B cell (primary cell): Measurements from ENCODE around the gene KIRREL1. TPM values are rescaled to one million over a fixed set of nuclear protein-coding genes. Genes with fewer than 3 reads are reported as not detected.

Experiments
- ATAC-seq: fragments of 200-7000 bp; cut with Tn5 transposase; one replicate; pipeline ENCODE4 v1.10.0; 2021; ENCODE audit warnings: low read depth, mild to moderate bottlenecking, moderate number of reproducible peaks, moderate library complexity
- CTCF ChIA-PET: fragments of 350-600 bp; sonication (Branson Sonifier 250); formaldehyde crosslinking; loops from one replicate; lab custom pipeline; 2021; ENCODE audit warnings: antibody characterized with exemption, inconsistent platforms; lab: Charles Lee
- POLR2A ChIA-PET: fragments of 350-600 bp; sonication (Branson Sonifier 250); formaldehyde crosslinking; loops from one replicate; lab custom pipeline; 2021; ENCODE audit warnings: antibody characterized with exemption; lab: Charles Lee
- DNase-seq: peaks from one replicate; pipeline ENCODE4 v3.0.0; 2013
- H2AFZ ChIP-seq: 2 replicates; pipeline ENCODE4 v1.6.1; 2012; ENCODE audit warnings: mild to moderate bottlenecking, low read depth, low read length; ENCODE audit not compliant: insufficient read depth, poor library complexity, severe bottlenecking
- H3K27ac ChIP-seq, 2 donors: 1 replicate in 1 of 2; 2 replicates in 1 of 2; pipeline ENCODE4 v1.5.1; 2012 to 2013; ENCODE audit warnings: low read length in 2 of 2, mild to moderate bottlenecking in 2 of 2, moderate library complexity in 1 of 2
- H3K27me3 ChIP-seq, 4 experiments: fragments of 200-600 bp in 1 of 4; sonication (generic) in 1 of 4; replicated peaks in 1 of 4; 1 replicate in 2 of 4; 2 replicates in 2 of 4; pipeline versions ENCODE4 v1.6.1 to v1.7.0; 2013 to 2016; ENCODE audit warnings: low read length in 3 of 4, mild to moderate bottlenecking in 2 of 4, mixed read lengths in 1 of 4, moderate library complexity in 1 of 4; ENCODE audit not compliant: insufficient read depth in 4 of 4, control insufficient read depth in 3 of 4; ENCODE audit errors: control extremely low read depth in 1 of 4
- H3K36me3 ChIP-seq, 2 experiments: replicated peaks in 1 of 2; 1 replicate in 1 of 2; 2 replicates in 1 of 2; pipeline versions ENCODE4 v1.6.1 to v1.7.1; 2013; ENCODE audit warnings: low read length in 1 of 2; ENCODE audit not compliant: insufficient read depth in 2 of 2, control insufficient read depth in 1 of 2; ENCODE audit errors: control extremely low read depth in 1 of 2, extremely low read depth in 1 of 2
- H3K4me1 ChIP-seq, 2 donors: fragments of 200-600 bp in 1 of 2; sonication (generic) in 1 of 2; 1 replicate in 1 of 2; 2 replicates in 1 of 2; pipeline versions ENCODE4 v1.5.1 to v1.6.1; 2013 to 2017; ENCODE audit warnings: low read length in 2 of 2; ENCODE audit not compliant: control insufficient read depth in 2 of 2, insufficient read depth in 2 of 2
- H3K4me2 ChIP-seq: replicated peaks from 2 replicates; pipeline ENCODE3; 2012; ENCODE audit warnings: mild to moderate bottlenecking, low read depth, low read length; ENCODE audit not compliant: poor library complexity, severe bottlenecking
- H3K4me3 ChIP-seq, 5 experiments: fragments of 200-600 bp in 1 of 5; sonication (generic) in 1 of 5; 1 replicate in 3 of 5; 2 replicates in 2 of 5; pipeline versions ENCODE4 v1.5.1 to v1.7.0; 2011 to 2016; ENCODE audit warnings: low read length in 4 of 5, mild to moderate bottlenecking in 4 of 5, low read depth in 2 of 5, control low read depth in 1 of 5, moderate library complexity in 1 of 5; ENCODE audit not compliant: insufficient read depth in 1 of 5; ENCODE audit errors: control extremely low read depth in 1 of 5, extremely low read depth in 1 of 5
- H3K79me2 ChIP-seq: fragments of 200-600 bp; sonication (generic); one replicate; pipeline ENCODE4 v1.6.0; 2016; ENCODE audit warnings: low read length; ENCODE audit not compliant: control insufficient read depth, insufficient read depth
- H3K9ac ChIP-seq: fragments of 200-600 bp; sonication (generic); 2 replicates; pipeline ENCODE4 v1.6.1; 2017; ENCODE audit warnings: mild to moderate bottlenecking, low read length, moderate library complexity
- H3K9me3 ChIP-seq, 3 donors: one replicate each; pipeline versions ENCODE4 v1.6.1 to v1.7.1; 2013; ENCODE audit warnings: low read length in 2 of 3; ENCODE audit not compliant: control insufficient read depth in 2 of 3, insufficient read depth in 1 of 3; ENCODE audit errors: control extremely low read depth in 1 of 3
- H4K20me1 ChIP-seq: 2 replicates; pipeline ENCODE4 v1.6.0; 2012; ENCODE audit warnings: mild to moderate bottlenecking, low read length; ENCODE audit not compliant: insufficient read depth, control insufficient read depth, poor library complexity, severe bottlenecking
- H3K27ac Mint-ChIP-seq: one replicate; pipeline ENCODE4 v1.8.0; 2021; ENCODE audit warnings: mixed read lengths
- H3K27me3 Mint-ChIP-seq: one replicate; pipeline ENCODE4 v1.8.0; 2021; ENCODE audit warnings: mixed read lengths
- H3K4me1 Mint-ChIP-seq: one replicate; pipeline ENCODE4 v1.8.0; 2021; ENCODE audit warnings: mixed read lengths
- H3K4me3 Mint-ChIP-seq: one replicate; pipeline ENCODE4 v1.8.0; 2021; ENCODE audit warnings: mixed read lengths
- H3K9me3 Mint-ChIP-seq: one replicate; pipeline ENCODE4 v1.8.0; 2022; ENCODE audit warnings: mixed read lengths; ENCODE audit not compliant: insufficient read depth
- EZH2 ChIP-seq: IDR thresholded peaks from 2 replicates; pipeline ENCODE4 v1.6.1; 2012; ENCODE audit warnings: borderline replicate concordance, low read depth, mild to moderate bottlenecking, moderate library complexity, low read length; ENCODE audit not compliant: insufficient read depth, poor library complexity, severe bottlenecking
- WGBS: methylation state at CpG from one replicate; pipeline ENCODE4 v1.1.5; 2013; ENCODE audit warnings: missing lambda C conversion rate; ENCODE audit not compliant: insufficient coverage; 5-methylcytosine and 5-hydroxymethylcytosine counted together
- intact Hi-C: fragments of 100-400 bp; cut with micrococcal nuclease; formaldehyde crosslinking; loops from one replicate; pipeline ENCODE4 v1.10.0; 2022
- polyA plus RNA-seq: library from polyadenylated mRNA; depleted of rRNA; stranded (reverse); fragments of >200 nt; gene quantifications from 2 replicates; pipeline ENCODE4 v1.2.3, GENCODE V29; 2012
- total RNA-seq, 2 donors: library from RNA; stranded (reverse); fragments of 120-200 nt in 1 of 2; gene quantifications; 1 replicate in 1 of 2; 2 replicates in 1 of 2; pipeline versions ENCODE4 v1.2.3 to v1.2.4, GENCODE V29; 2013 to 2022
- TF ChIP-seq, protein P1 (sequence below): fragments of 200-600 bp; IDR thresholded peaks from one replicate; pipeline ENCODE4 v1.8.0; 2022; ENCODE audit warnings: antibody characterized with exemption, mild to moderate bottlenecking

Gene KIRREL1
- total and polyA plus RNA-seq, 2 donors (not counting 1 experiment from before 2014, with no cell fraction given): not detected

DNA sequence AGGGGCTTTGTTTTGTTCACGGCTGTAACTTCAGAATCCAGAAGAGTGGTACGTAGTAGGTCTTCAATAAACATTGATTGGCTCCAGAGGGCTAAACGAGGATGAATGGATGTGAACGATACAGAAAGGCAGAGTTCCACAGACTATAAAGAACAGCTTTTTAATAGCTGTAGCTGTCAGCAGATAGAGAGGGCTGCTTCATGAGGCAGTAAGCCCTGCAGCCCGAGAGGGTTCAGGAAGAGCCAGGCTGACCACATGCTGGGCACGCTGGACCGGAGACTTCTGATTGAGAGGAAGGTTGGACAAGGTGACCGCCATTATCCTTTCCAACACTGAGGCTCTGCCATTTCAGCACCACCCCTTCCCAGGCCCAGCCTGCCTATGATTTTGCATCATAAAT lies 45.3 kb downstream of the KIRREL1 start:
- Mint-ChIP-seq H3K4me3 (no peak overlapping the region), H3K27me3 (peaks cover 30% of the 10 kb centered on the region), H3K9me3 (no peaks in the 10 kb centered on the region), H3K4me1 (no peaks in the 10 kb centered on the region), H3K27ac (no peak overlapping the region)
- H4K20me1 ChIP-seq: no peaks in the 10 kb centered on the region
- intact Hi-C loops: loop anchor here (5.0 kb wide), 1 partner anchor 46 kb away; the partner anchor contains the start of gene KIRREL1
- no peak overlapping the region for H3K27ac ChIP-seq
- H3K4me3 ChIP-seq: no peak overlapping the region
- TF ChIP-seq, protein P1, sequence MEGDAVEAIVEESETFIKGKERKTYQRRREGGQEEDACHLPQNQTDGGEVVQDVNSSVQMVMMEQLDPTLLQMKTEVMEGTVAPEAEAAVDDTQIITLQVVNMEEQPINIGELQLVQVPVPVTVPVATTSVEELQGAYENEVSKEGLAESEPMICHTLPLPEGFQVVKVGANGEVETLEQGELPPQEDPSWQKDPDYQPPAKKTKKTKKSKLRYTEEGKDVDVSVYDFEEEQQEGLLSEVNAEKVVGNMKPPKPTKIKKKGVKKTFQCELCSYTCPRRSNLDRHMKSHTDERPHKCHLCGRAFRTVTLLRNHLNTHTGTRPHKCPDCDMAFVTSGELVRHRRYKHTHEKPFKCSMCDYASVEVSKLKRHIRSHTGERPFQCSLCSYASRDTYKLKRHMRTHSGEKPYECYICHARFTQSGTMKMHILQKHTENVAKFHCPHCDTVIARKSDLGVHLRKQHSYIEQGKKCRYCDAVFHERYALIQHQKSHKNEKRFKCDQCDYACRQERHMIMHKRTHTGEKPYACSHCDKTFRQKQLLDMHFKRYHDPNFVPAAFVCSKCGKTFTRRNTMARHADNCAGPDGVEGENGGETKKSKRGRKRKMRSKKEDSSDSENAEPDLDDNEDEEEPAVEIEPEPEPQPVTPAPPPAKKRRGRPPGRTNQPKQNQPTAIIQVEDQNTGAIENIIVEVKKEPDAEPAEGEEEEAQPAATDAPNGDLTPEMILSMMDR: no peak
- no peak for TF ChIP-seq EZH2
- 98% methylated on average over 8 of the region's 8 CpGs for WGBS
- H3K9ac ChIP-seq: no peak overlapping the region
- H3K4me2 ChIP-seq: no peak overlapping the region
- DNase-seq (no peak), ATAC-seq (no peak)
- CTCF ChIA-PET: interaction anchor here (1.1 to 1.4 kb wide), 2 partner anchors 10 to 15 kb away, joined by 3 read pairs; no protein-coding TSS in a partner anchor
- no peaks in the 10 kb centered on the region for H3K9me3 ChIP-seq
- no peaks in the 10 kb centered on the region for H3K79me2 ChIP-seq
- H3K4me1 ChIP-seq: no peaks in the 10 kb centered on the region
- H2AFZ ChIP-seq: no peak overlapping the region
- POLR2A ChIA-PET: no interaction called here
- H3K36me3 ChIP-seq: no peaks in the 10 kb centered on the region
- peaks cover 0 to 15% (median 0%) of the 10 kb centered on the region in 4 experiments for H3K27me3 ChIP-seq

DNA sequence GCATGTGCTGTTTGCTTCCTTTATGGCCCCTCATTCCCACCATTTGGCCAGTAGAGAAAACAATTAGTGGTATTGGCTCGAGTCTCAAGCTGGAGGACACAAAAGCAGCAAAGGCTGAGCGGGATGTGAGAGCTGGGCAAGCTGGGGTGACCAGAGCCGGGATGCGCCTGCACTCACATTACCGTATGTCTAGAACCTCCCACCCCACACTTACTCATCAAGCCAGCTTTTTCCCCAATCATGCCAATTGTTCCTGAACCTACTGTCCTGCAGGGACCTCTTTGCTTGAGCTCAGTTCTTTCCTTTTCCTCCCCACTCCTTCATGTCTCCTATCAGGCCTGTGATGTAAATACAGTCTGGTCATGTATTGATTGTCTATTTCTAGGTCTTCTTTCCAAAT lies 45.9 kb downstream of the KIRREL1 start:
- Histone ChIP-seq H2AFZ (no peak overlapping the region), H3K36me3 (no peaks in the 10 kb centered on the region), H4K20me1 (no peaks in the 10 kb centered on the region), H3K4me3 (no peak overlapping the region), H3K27me3 (peaks cover 0 to 15% (median 0%) of the 10 kb centered on the region in 4 experiments), H3K79me2 (no peaks in the 10 kb centered on the region), H3K4me1 (no peaks in the 10 kb centered on the region), H3K4me2 (no peak overlapping the region), H3K9me3 (no peaks in the 10 kb centered on the region), H3K27ac (no peak overlapping the region), H3K9ac (no peak overlapping the region)
- 77% methylated on average over 5 of the region's 5 CpGs for WGBS
- H3K4me1 Mint-ChIP-seq: no peaks in the 10 kb centered on the region
- intact Hi-C loops: loop anchor here (5.0 kb wide), 1 partner anchor 47 kb away; the partner anchor contains the start of gene KIRREL1
- no peaks in the 10 kb centered on the region for H3K9me3 Mint-ChIP-seq
- DNase-seq (no peak), ATAC-seq (no peak)
- POLR2A ChIA-PET: interaction anchor here (0.6 kb wide), 1 partner anchor 346 kb away, joined by 5 read pairs; no protein-coding TSS in a partner anchor
- H3K4me3 Mint-ChIP-seq: no peak overlapping the region
- peaks cover 27% of the 10 kb centered on the region for H3K27me3 Mint-ChIP-seq
- CTCF ChIA-PET: interaction anchor here (1.1 to 1.6 kb wide), 3 partner anchors 9 to 79 kb away, joined by 3 read pairs; no protein-coding TSS in a partner anchor
- no peak overlapping the region for H3K27ac Mint-ChIP-seq
- TF ChIP-seq, protein P1: no peak
- TF ChIP-seq EZH2: no peak
